ENCODE measurements around the gene PPP2R5E. TPM values are rescaled to one million over a fixed set of nuclear protein-coding genes. Genes with fewer than 3 reads are reported as not detected.

PPP2R5E gene
- total and polyA plus RNA-seq, 10 of the 15 experiments (the other 5 are each of a cell fraction or from before 2014, with no cell fraction given), result 11.4 to 56.2 (median 22.7) TPM

GRCh38 chr14:63465347-63465746, 77.8 kb downstream of the PPP2R5E start:
- Histone ChIP-seq H3K9ac (ENCODE audit: control insufficient read depth, insufficient read depth, low read length) (no peak overlapping the region), H3K36me3 (ENCODE audit: control insufficient read depth in 2 of 2, insufficient read depth in 2 of 2, low read length in 1 of 2) (peaks cover 0 to 3% of the 10 kb centered on the region in 2 experiments; a peak in 2 of 4 replicates), H3K4me2 (ENCODE audit: control insufficient read depth, insufficient read depth) (no peak overlapping the region), H2AFZ (ENCODE audit: control insufficient read depth, low read depth, low read length) (no peak overlapping the region), H3K27me3 (replicated peaks in 1 of 2; ENCODE audit: control insufficient read depth in 2 of 2, insufficient read depth in 2 of 2, low read length in 1 of 2) (no peaks in the 10 kb centered on the region), H3K4me3 (no peak overlapping the region), H3K9me3 (replicated peaks; ENCODE audit: control insufficient read depth, insufficient read depth, low read length) (no peaks in the 10 kb centered on the region; the same call in 2 of the 3 replicates), H3K79me2 (ENCODE audit: control insufficient read depth, insufficient read depth, low read length) (peaks cover 52% of the 10 kb centered on the region), H3K27ac (ENCODE audit: control insufficient read depth, insufficient read depth) (no peak overlapping the region), H3K4me1 (ENCODE audit: control insufficient read depth, insufficient read depth, low read length) (peaks cover 4% of the 10 kb centered on the region; the same call in 1 of the 2 replicates), H4K20me1 (ENCODE audit: control insufficient read depth, insufficient read depth) (no peaks in the 10 kb centered on the region)
- DNase-seq (ENCODE audit: low read depth, low spot score) (no peak), ATAC-seq (no peak), FAIRE-seq (no peak)
- ChIA-PET POLR2A (interaction anchor here (0.6 to 0.9 kb wide), 3 partner anchors 41 to 506 kb away, joined by 3 to 4 read pairs (median 4); no protein-coding TSS in a partner anchor), CTCF (no interaction called here), SMC1A (ENCODE audit: uncharacterized antibody, unreplicated experiment) (interaction anchor here (3.6 to 3.9 kb wide), 3 partner anchors 8 to 47 kb away, joined by 17 to 36 read pairs (median 31); no protein-coding TSS in a partner anchor), RAD21 (ENCODE audit: unreplicated experiment) (no interaction called here)
- no TSS peak for BruUV-seq (replicated peaks)
- in situ Hi-C loops (cut with MboI) (no loop called here), intact Hi-C loops (cut with micrococcal nuclease; ENCODE audit: unreplicated experiment) (no loop called here)
- WGBS (ENCODE audit: insufficient coverage, insufficient replicate concordance, low lambda C conversion rate, missing lambda C conversion rate), result 97% methylated on average over 8 of the region's 8 CpGs
- no peak for TF ChIP-seq ZBTB11 (CRISPR knock-in tag; IDR thresholded peaks at IDR 0.05)
- no peak for TF ChIP-seq IRF5 (IDR thresholded peaks at IDR 0.05; ENCODE audit: borderline replicate concordance)
- no peak for TF ChIP-seq EGR1 (IDR thresholded peaks at IDR 0.05; ENCODE audit: borderline replicate concordance in 1 of 2, low read depth in 2 of 2, low read length in 2 of 2)
- no peak for TF ChIP-seq KLF5 (IDR thresholded peaks at IDR 0.05; ENCODE audit: partially characterized antibody)
- TF ChIP-seq SRF (IDR thresholded peaks at IDR 0.05; ENCODE audit: low read depth in 2 of 2, low read length in 2 of 2), result no peak
- TF ChIP-seq BCL3 (IDR thresholded peaks at IDR 0.05; ENCODE audit: borderline replicate concordance, insufficient read depth, low read depth, low read length, poor library complexity, severe bottlenecking), result no peak
- no peak for TF ChIP-seq E2F8 (IDR thresholded peaks at IDR 0.05; ENCODE audit: low read depth, partially characterized antibody)
- no peak for TF ChIP-seq ZZZ3 (IDR thresholded peaks at IDR 0.05; ENCODE audit: control insufficient read depth, insufficient read length, low read depth)
- TF ChIP-seq E2F4 (IDR thresholded peaks at IDR 0.05; ENCODE audit: low read depth, low read length), result no peak
- no peak for TF ChIP-seq HDAC2 (IDR thresholded peaks at IDR 0.05)
- TF ChIP-seq MYB (IDR thresholded peaks at IDR 0.05; ENCODE audit: borderline replicate concordance, low read depth, low read length), result no peak
- no peak for TF ChIP-seq TCF3 (IDR thresholded peaks at IDR 0.05; ENCODE audit: borderline replicate concordance, insufficient read depth, low read depth, low read length)

Data from GM12878 (cell line).